Testis (tissue), 3 donors: ENCODE data around the gene PDZD4. TPM values are rescaled to one million over a fixed set of nuclear protein-coding genes. Genes with fewer than 3 reads are reported as not detected.

Experiments
- DNase-seq: peaks from one replicate; pipeline ENCODE4 v3.0.0-alpha.2; 2019
- H3K27ac ChIP-seq, 2 donors: fragments of 200-600 bp; sonication (generic); one replicate each; pipeline ENCODE4 v1.5.1; 2019
- H3K27me3 ChIP-seq: fragments of 200-600 bp; sonication (generic); one replicate; pipeline ENCODE4 v1.5.1; 2019
- H3K36me3 ChIP-seq: fragments of 200-600 bp; sonication (generic); one replicate; pipeline ENCODE4 v1.5.1; 2017; ENCODE audit warnings: low read depth; ENCODE audit errors: missing control alignments
- H3K4me1 ChIP-seq: fragments of 200-600 bp; sonication (generic); one replicate; pipeline ENCODE4 v1.5.1; 2019
- H3K4me3 ChIP-seq, 2 donors: fragments of 200-600 bp; sonication (generic); one replicate each; pipeline ENCODE4 v1.5.1; 2017 to 2019
- H3K9me3 ChIP-seq: fragments of 200-600 bp; sonication (generic); one replicate; pipeline ENCODE4 v1.5.1; 2017
- POLR2A ChIP-seq: fragments of 450-650 bp; IDR thresholded peaks from one replicate; pipeline ENCODE4 v1.6.1; 2017; ENCODE audit warnings: antibody characterized with exemption, mild to moderate bottlenecking, moderate library complexity
- WGBS, 2 donors: methylation state at CpG; one replicate each; pipeline ENCODE4 v1.1.5; 2018; 5-methylcytosine and 5-hydroxymethylcytosine counted together
- intact Hi-C: fragments of 100-400 bp; cut with DNase I; formaldehyde crosslinking; loops from one replicate; pipeline ENCODE4 v1.15.1; 2023; ENCODE audit warnings: low total_unique reads
- polyA plus RNA-seq: library from polyadenylated mRNA; stranded (reverse); fragments of 350-450 nt; fragmentation: Illumina TruSeq; extraction: RNeasy Lipid Tissue Mini Kit (QIAGEN cat#74804); gene quantifications from one replicate; pipeline ENCODE4 v1.2.3, GENCODE V29; 2014; ENCODE audit warnings: low read depth, low replicate concordance; ENCODE audit not compliant: insufficient read depth
- total RNA-seq, 2 donors: library from RNA; depleted of rRNA; stranded (reverse); fragments of >200 nt; gene quantifications; one replicate each; pipeline ENCODE4 v1.2.3, GENCODE V29; 2016
- TF ChIP-seq, protein P1 (sequence below), 3 experiments: fragments of 450-650 bp in 2 of 3; fragments of 200-600 bp in 1 of 3; sonication (generic) in 1 of 3; IDR thresholded peaks; one replicate each; pipeline ENCODE4 v1.5.1; 2016 to 2019; ENCODE audit warnings: antibody characterized with exemption in 3 of 3, mild to moderate bottlenecking in 2 of 3, moderate library complexity in 1 of 3

PDZD4 gene
- total and polyA plus RNA-seq, 3 donors from 2014 or later = 11.2 to 17.2 (median 13.5) TPM

DNA sequence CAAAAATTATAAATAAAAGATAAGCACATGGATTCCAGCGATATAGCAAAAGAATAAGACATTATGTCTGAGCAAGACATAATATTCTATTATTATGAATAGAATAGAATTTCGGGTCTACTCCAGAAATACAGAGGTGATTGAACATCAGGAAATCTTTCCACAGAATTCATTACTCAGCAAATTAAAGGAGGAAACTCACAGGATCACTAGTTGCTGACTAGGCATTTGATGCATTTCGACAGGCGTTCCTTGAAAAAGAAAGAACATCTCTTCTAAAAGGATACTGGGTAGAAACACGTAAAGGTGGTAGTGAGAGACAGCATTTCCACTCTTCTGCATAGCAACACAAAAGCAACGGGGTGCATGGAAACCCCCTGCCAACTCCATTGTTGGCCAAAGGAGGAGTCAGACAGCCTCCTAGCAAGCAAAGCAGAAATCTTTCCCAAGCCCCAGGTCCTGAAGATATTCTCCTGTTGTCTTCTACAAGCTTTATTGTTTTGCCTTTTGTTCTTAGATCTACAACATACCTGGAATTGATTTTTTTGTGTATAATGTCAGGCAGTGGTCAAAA lies 14.3 kb upstream of the PDZD4 start:
- H3K27ac ChIP-seq = no peak overlapping the region
- H3K36me3 ChIP-seq = no peaks in the 10 kb centered on the region
- 40 to 53% methylated on average over 6 of the region's 6 CpGs for WGBS, 2 donors
- no peaks in the 10 kb centered on the region for H3K9me3 ChIP-seq
- no peaks in the 10 kb centered on the region for H3K27me3 ChIP-seq
- no peaks in the 10 kb centered on the region for H3K4me1 ChIP-seq
- no peak for DNase-seq
- TF ChIP-seq, protein P1, sequence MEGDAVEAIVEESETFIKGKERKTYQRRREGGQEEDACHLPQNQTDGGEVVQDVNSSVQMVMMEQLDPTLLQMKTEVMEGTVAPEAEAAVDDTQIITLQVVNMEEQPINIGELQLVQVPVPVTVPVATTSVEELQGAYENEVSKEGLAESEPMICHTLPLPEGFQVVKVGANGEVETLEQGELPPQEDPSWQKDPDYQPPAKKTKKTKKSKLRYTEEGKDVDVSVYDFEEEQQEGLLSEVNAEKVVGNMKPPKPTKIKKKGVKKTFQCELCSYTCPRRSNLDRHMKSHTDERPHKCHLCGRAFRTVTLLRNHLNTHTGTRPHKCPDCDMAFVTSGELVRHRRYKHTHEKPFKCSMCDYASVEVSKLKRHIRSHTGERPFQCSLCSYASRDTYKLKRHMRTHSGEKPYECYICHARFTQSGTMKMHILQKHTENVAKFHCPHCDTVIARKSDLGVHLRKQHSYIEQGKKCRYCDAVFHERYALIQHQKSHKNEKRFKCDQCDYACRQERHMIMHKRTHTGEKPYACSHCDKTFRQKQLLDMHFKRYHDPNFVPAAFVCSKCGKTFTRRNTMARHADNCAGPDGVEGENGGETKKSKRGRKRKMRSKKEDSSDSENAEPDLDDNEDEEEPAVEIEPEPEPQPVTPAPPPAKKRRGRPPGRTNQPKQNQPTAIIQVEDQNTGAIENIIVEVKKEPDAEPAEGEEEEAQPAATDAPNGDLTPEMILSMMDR (IDR thresholded peaks at IDR 0.05) = no peak
- TF ChIP-seq POLR2A = no peak
- H3K4me3 ChIP-seq = no peak overlapping the region
- intact Hi-C loops = no loop called here

DNA sequence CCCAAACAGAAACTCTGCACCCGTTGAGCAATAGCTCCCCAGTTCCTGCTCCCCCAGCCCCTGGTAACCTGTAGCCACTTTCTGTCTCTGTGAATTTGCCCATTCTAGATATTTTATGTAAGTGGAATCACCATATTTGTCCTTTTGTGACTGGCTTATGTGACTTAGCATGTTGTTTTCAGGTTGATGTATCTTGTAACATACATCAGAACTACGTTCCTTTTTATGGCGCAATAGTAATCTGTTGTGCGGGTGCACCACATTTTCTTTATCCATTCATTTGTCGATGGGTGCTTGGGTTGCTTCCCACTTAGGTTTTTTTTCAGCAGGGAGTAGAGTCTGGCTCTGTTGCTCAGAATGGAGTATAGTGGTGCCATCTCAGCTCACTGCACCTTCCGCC lies 6.6 kb upstream of the PDZD4 start:
- WGBS, 2 donors = 89 to 91% methylated on average over 4 to 6 of the region's 6 CpGs
- no peak overlapping the region for H3K27ac ChIP-seq
- DNase-seq = no peak
- intact Hi-C loops = no loop called here
- TF ChIP-seq POLR2A = no peak
- TF ChIP-seq, protein P1 (IDR thresholded peaks at IDR 0.05) = no peak
- H3K27me3 ChIP-seq = no peaks in the 10 kb centered on the region
- no peaks in the 10 kb centered on the region for H3K36me3 ChIP-seq
- no peak overlapping the region for H3K4me3 ChIP-seq
- no peaks in the 10 kb centered on the region for H3K4me1 ChIP-seq
- no peaks in the 10 kb centered on the region for H3K9me3 ChIP-seq

DNA sequence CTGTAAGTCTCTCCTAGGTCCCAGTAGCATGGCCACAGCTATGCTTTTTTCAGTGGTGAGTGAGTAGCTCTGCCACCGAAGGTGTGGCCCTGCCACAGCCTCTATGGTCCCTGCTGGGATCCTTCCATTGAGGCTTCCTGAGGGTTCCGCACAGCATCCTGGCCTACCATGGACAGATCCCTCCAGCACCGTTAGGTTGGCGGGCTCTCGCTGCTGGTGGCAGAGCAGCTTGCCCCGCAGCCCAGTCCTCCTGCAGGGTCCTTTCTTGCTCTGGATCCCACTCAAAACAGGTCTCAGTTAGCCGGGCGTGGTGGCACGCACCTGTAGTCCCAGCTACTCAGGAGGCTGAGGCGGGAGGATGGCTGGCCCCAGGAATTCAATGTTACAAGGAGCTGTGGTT lies 2.4 kb upstream of the PDZD4 start:
- Histone ChIP-seq H3K36me3 (no peaks in the 10 kb centered on the region), H3K4me3 (no peak overlapping the region), H3K4me1 (peaks cover 4% of the 10 kb centered on the region), H3K27ac (no peak overlapping the region), H3K27me3 (no peaks in the 10 kb centered on the region), H3K9me3 (no peaks in the 10 kb centered on the region)
- WGBS, 2 donors = 92% methylated on average over 10 of the region's 10 CpGs; no CpG with 5 or more reads in 1 of the 2 donors
- intact Hi-C loops = no loop called here
- DNase-seq = no peak
- TF ChIP-seq, protein P1 (IDR thresholded peaks at IDR 0.05) = no peak
- TF ChIP-seq POLR2A = no peak

GRCh38 chrX:153831429-153832150 lies 1.2 kb upstream of the PDZD4 start:
- 40 to 47% methylated on average over 1 to 21 of the region's 23 CpGs for WGBS, 2 donors
- intact Hi-C loops = no loop called here
- TF ChIP-seq POLR2A = no peak
- TF ChIP-seq, protein P1 (IDR thresholded peaks at IDR 0.05) = no peak
- Histone ChIP-seq H3K27ac (no peak overlapping the region), H3K36me3 (no peaks in the 10 kb centered on the region), H3K4me3 (no peak overlapping the region), H3K4me1 (peaks cover 4% of the 10 kb centered on the region), H3K9me3 (no peaks in the 10 kb centered on the region), H3K27me3 (no peaks in the 10 kb centered on the region)
- no peak for DNase-seq
